ENCODE measurements around the gene RAVER2. TPM values are rescaled to one million over a fixed set of nuclear protein-coding genes. Genes with fewer than 3 reads are reported as not detected.
A peak's percentile ranks its signal among the peaks of the same experiment; 100 is the strongest.

RAVER2 gene
- total RNA-seq, 1 experiment from 2014 or later: 13.3 TPM

GRCh38 chr1:64839732-64840405 is 95.0 kb downstream of the RAVER2 start:
- Histone ChIP-seq H2BK20ac (ENCODE audit: low read depth, low read length, poor library complexity, severe bottlenecking) (no peak overlapping the region), H4K91ac (ENCODE audit: insufficient read length, low read depth, low read length) (no peak overlapping the region), H3K4me2 (ENCODE audit: insufficient read depth, insufficient read length, low read length) (no peak overlapping the region), H4K20me1 (ENCODE audit: control insufficient read depth, insufficient read depth, insufficient read length) (no peaks in the 10 kb centered on the region), H2AFZ (ENCODE audit: low read length) (no peak overlapping the region), H3K79me1 (ENCODE audit: insufficient read depth, low read depth, low read length, poor library complexity, severe bottlenecking) (no peaks in the 10 kb centered on the region), H2BK5ac (ENCODE audit: insufficient read length, low read length) (no peak overlapping the region), H4K8ac (replicated peaks; ENCODE audit: insufficient read length, low read depth, low read length) (no peak overlapping the region), H3K9ac (ENCODE audit: extremely low read depth, insufficient read length, low read length) (no peak overlapping the region), H3K4ac (ENCODE audit: low read depth, low read length) (no peak overlapping the region), H3K56ac (ENCODE audit: insufficient read length, low read depth, low read length) (no peak overlapping the region), H2BK120ac (ENCODE audit: low read depth, low read length, poor library complexity, severe bottlenecking) (no peak overlapping the region), H3K18ac (ENCODE audit: insufficient read length, low read depth, low read length) (no peak overlapping the region), H4K5ac (ENCODE audit: insufficient read length, low read depth, low read length) (no peak overlapping the region), H3K27ac (ENCODE audit: insufficient read length, low read depth, low read length) (no peak overlapping the region), H2AK5ac (ENCODE audit: insufficient read length, low read length) (no peak overlapping the region), H3T11ph (ENCODE audit: low read length) (no peak overlapping the region), H2BK15ac (ENCODE audit: low read depth, low read length) (no peak overlapping the region), H3K14ac (ENCODE audit: insufficient read depth, low read length) (no peak overlapping the region), H3K23ac (ENCODE audit: insufficient read length, low read depth, low read length) (no peak overlapping the region), H3K9me3 (ENCODE audit: control insufficient read depth, low read depth, low read length) (no peaks in the 10 kb centered on the region), H3K23me2 (ENCODE audit: insufficient read length, low read depth, low read length, poor library complexity, severe bottlenecking) (no peaks in the 10 kb centered on the region), H2BK12ac (ENCODE audit: insufficient read length, low read depth, low read length) (no peak overlapping the region), H3K27me3 (ENCODE audit: insufficient read depth, low read length) (no peaks in the 10 kb centered on the region), H3K4me1 (ENCODE audit: insufficient read depth, low read length) (no peaks in the 10 kb centered on the region), H3K79me2 (ENCODE audit: insufficient read depth, low read length) (no peaks in the 10 kb centered on the region)
- H3K4me1 Mint-ChIP-seq: peaks cover 4 to 5% of the 10 kb centered on the region in 2 experiments; a peak in 2 of 4 replicates
- WGBS (ENCODE audit: extremely low coverage, insufficient read length, low lambda C conversion rate): no CpG with 5 or more reads among the region's 15 CpGs
- TF ChIP-seq CTCF (conservative IDR thresholded peaks at IDR 0.05): no peak
- 0 out of 7 replicates have a peak overlapping the region, but pooled peaks of 1 of the 3 experiments have one; percentile 18 for H3K27ac Mint-ChIP-seq
- H3K36me3 Mint-ChIP-seq (ENCODE audit: insufficient read depth in 1 of 3, low read depth in 3 of 3): peaks cover 5 to 24% (median 7%) of the 10 kb centered on the region in 3 experiments; a peak in 6 of 7 replicates
- H3K9me3 Mint-ChIP-seq: no peaks in the 10 kb centered on the region
- no peak for DNase-seq
- no peak overlapping the region for H3K4me3 Mint-ChIP-seq
- no peaks in the 10 kb centered on the region for H3K27me3 Mint-ChIP-seq (ENCODE audit: low read depth)

Measured in H9 (cell line).